ENCODE results near the gene UQCC2. TPM values are rescaled to one million over a fixed set of nuclear protein-coding genes. Genes with fewer than 3 reads are reported as not detected.

Gene UQCC2
- total and polyA plus RNA-seq, 4 donors: 6.8 to 75.9 (median 22.4) TPM

GRCh38 chr6:33683576-33684427, 27.7 kb downstream of the UQCC2 start:
- H3K27me3 ChIP-seq (ENCODE audit: control insufficient read depth in 4 of 4, insufficient read depth in 4 of 4, low read length in 3 of 4): no peaks in the 10 kb centered on the region
- H3K9ac ChIP-seq (ENCODE audit: low read depth in 1 of 2, low read length in 2 of 2): no peak overlapping the region
- H3K27ac ChIP-seq (ENCODE audit: low read depth in 1 of 2, low read length in 2 of 2): no peak overlapping the region
- H3K4me1 ChIP-seq (ENCODE audit: control insufficient read depth in 4 of 4, insufficient read depth in 4 of 4, low read length in 3 of 4): no peaks in the 10 kb centered on the region
- 86% methylated on average over 19 of the region's 19 CpGs for WGBS
- H3K9me3 ChIP-seq (ENCODE audit: control insufficient read depth in 4 of 4, low read length in 3 of 4): no peaks in the 10 kb centered on the region
- no peak for DNase-seq (ENCODE audit: low spot score)
- TF ChIP-seq JUND (IDR thresholded peaks at IDR 0.05): no peak
- no peak for TF ChIP-seq EGR1 (IDR thresholded peaks at IDR 0.05; ENCODE audit: low read depth in 2 of 2)
- no peak for TF ChIP-seq CTCF (IDR thresholded peaks at IDR 0.05; ENCODE audit: low read depth, low read length, missing input control)
- TF ChIP-seq REST (IDR thresholded peaks at IDR 0.05): no peak
- TF ChIP-seq FOXA2 (IDR thresholded peaks at IDR 0.05): no peak
- TF ChIP-seq HNF4A (conservative IDR thresholded peaks at IDR 0.05): no peak
- no peak for TF ChIP-seq TAF1 (conservative IDR thresholded peaks at IDR 0.05)
- TF ChIP-seq SP1 (IDR thresholded peaks at IDR 0.05): no peak
- no peak for TF ChIP-seq ZBTB33 (IDR thresholded peaks at IDR 0.05)
- no peak for TF ChIP-seq FOXA1 (IDR thresholded peaks at IDR 0.05)
- no peak overlapping the region for H3K4me3 ChIP-seq (ENCODE audit: low read depth in 1 of 3, low read length in 3 of 3)
- no peaks in the 10 kb centered on the region for H3K36me3 ChIP-seq (ENCODE audit: control insufficient read depth in 4 of 4, insufficient read depth in 3 of 4, low read depth in 1 of 4, low read length in 3 of 4)

- H3K9me3 ChIP-seq (ENCODE audit: control insufficient read depth in 4 of 4, low read length in 3 of 4): no peaks in the 10 kb centered on the region
- DNase-seq (ENCODE audit: low spot score): no peak
- H3K9ac ChIP-seq (ENCODE audit: low read depth in 1 of 2, low read length in 2 of 2): no peak overlapping the region
- H3K4me1 ChIP-seq (ENCODE audit: control insufficient read depth in 4 of 4, insufficient read depth in 4 of 4, low read length in 3 of 4): no peaks in the 10 kb centered on the region
- no peaks in the 10 kb centered on the region for H3K27me3 ChIP-seq (ENCODE audit: control insufficient read depth in 4 of 4, insufficient read depth in 4 of 4, low read length in 3 of 4)
- H3K4me3 ChIP-seq (ENCODE audit: low read depth in 1 of 3, low read length in 3 of 3): no peak overlapping the region
- H3K36me3 ChIP-seq (ENCODE audit: control insufficient read depth in 4 of 4, insufficient read depth in 3 of 4, low read depth in 1 of 4, low read length in 3 of 4): no peaks in the 10 kb centered on the region
- WGBS: 86% methylated on average over 15 of the region's 15 CpGs
- TF ChIP-seq HNF4A (conservative IDR thresholded peaks at IDR 0.05) (no peak), ZBTB33 (IDR thresholded peaks at IDR 0.05) (no peak), RAD21 (IDR thresholded peaks at IDR 0.05) (no peak), GABPA (IDR thresholded peaks at IDR 0.05 in 1 of 2, conservative IDR thresholded peaks at IDR 0.05 in 1 of 2) (no peak), MAX (IDR thresholded peaks at IDR 0.05) (no peak), RXRA (IDR thresholded peaks at IDR 0.05) (no peak), HNF4G (IDR thresholded peaks at IDR 0.05) (no peak), EGR1 (IDR thresholded peaks at IDR 0.05; ENCODE audit: low read depth in 2 of 2) (no peak), YY1 (IDR thresholded peaks at IDR 0.05) (no peak), SP1 (IDR thresholded peaks at IDR 0.05) (no peak), FOXA2 (IDR thresholded peaks at IDR 0.05) (no peak), CTCF (IDR thresholded peaks at IDR 0.05; ENCODE audit: low read depth, low read length, missing input control) (no peak), FOXA1 (IDR thresholded peaks at IDR 0.05) (no peak), JUND (IDR thresholded peaks at IDR 0.05) (no peak), ATF3 (IDR thresholded peaks at IDR 0.05) (no peak)
- no peak overlapping the region for H3K27ac ChIP-seq (ENCODE audit: low read depth in 1 of 2, low read length in 2 of 2)
Observed at GRCh38 chr6:33683051-33683571, 28.4 kb downstream of the UQCC2 start.

All from liver (tissue), 9 donors.